CD14-positive monocyte (primary cell): ENCODE measurements around the gene ORMDL2. TPM values are rescaled to one million over a fixed set of nuclear protein-coding genes. Genes with fewer than 3 reads are reported as not detected.

Source experiments
- DNase-seq, 3 donors: peaks; one replicate each; pipeline ENCODE4 v3.0.0-alpha.2; 2011 to 2022
- H2AFZ ChIP-seq: 2 replicates; pipeline ENCODE4 v1.6.0; 2012; ENCODE audit warnings: mild to moderate bottlenecking, low read depth, low read length, inconsistent platforms; ENCODE audit not compliant: insufficient read depth, poor library complexity, severe bottlenecking
- H3K27ac ChIP-seq, 2 donors: 1 replicate in 1 of 2; 2 replicates in 1 of 2; pipeline ENCODE4 v1.5.1; 2012 to 2013; ENCODE audit warnings: low read length in 2 of 2, control low read depth in 1 of 2, inconsistent platforms in 1 of 2, low read depth in 1 of 2, mild to moderate bottlenecking in 1 of 2
- H3K27me3 ChIP-seq, 2 donors: one replicate each; pipeline versions ENCODE4 v1.6.0 to v1.6.1; 2011 to 2013; ENCODE audit warnings: low read length in 2 of 2; ENCODE audit not compliant: control insufficient read depth in 2 of 2, insufficient read depth in 2 of 2
- H3K36me3 ChIP-seq, 2 donors: replicated peaks in 1 of 2; 1 replicate in 1 of 2; 2 replicates in 1 of 2; pipeline versions ENCODE4 v1.5.1 to v1.6.1; 2012 to 2013; ENCODE audit warnings: low read length in 2 of 2, control low read depth in 1 of 2, inconsistent platforms in 1 of 2, mild to moderate bottlenecking in 1 of 2; ENCODE audit not compliant: insufficient read depth in 2 of 2, control insufficient read depth in 1 of 2
- H3K4me1 ChIP-seq, 2 donors: 1 replicate in 1 of 2; 2 replicates in 1 of 2; pipeline versions ENCODE4 v1.5.1 to v1.6.1; 2012 to 2013; ENCODE audit warnings: low read length in 2 of 2, control low read depth in 1 of 2, inconsistent platforms in 1 of 2, mild to moderate bottlenecking in 1 of 2, moderate library complexity in 1 of 2; ENCODE audit not compliant: insufficient read depth in 2 of 2, control insufficient read depth in 1 of 2
- H3K4me2 ChIP-seq: replicated peaks from 2 replicates; pipeline ENCODE3; 2012; ENCODE audit warnings: low read length, moderate library complexity, mild to moderate bottlenecking; ENCODE audit not compliant: poor library complexity, severe bottlenecking; ENCODE audit errors: extremely low read depth
- H3K4me3 ChIP-seq, 3 experiments: fragments of 200-600 bp in 1 of 3; sonication (generic) in 1 of 3; replicated peaks in 1 of 3; 1 replicate in 2 of 3; 2 replicates in 1 of 3; pipeline ENCODE4 v1.5.1; 2011 to 2013; ENCODE audit warnings: low read length in 3 of 3, mild to moderate bottlenecking in 3 of 3, control low read depth in 2 of 3, low read depth in 2 of 3, inconsistent platforms in 1 of 3, moderate library complexity in 1 of 3
- H3K79me2 ChIP-seq: 2 replicates; pipeline ENCODE4 v1.6.0; 2012; ENCODE audit warnings: mild to moderate bottlenecking, control low read depth, inconsistent platforms, low read length, moderate library complexity; ENCODE audit not compliant: insufficient read depth
- H3K9ac ChIP-seq: 2 replicates; pipeline ENCODE4 v1.6.0; 2017; ENCODE audit warnings: low read length, mild to moderate bottlenecking; ENCODE audit not compliant: insufficient read depth, poor library complexity, severe bottlenecking
- H3K9me3 ChIP-seq, 2 donors: replicated peaks in 1 of 2; 1 replicate in 1 of 2; 2 replicates in 1 of 2; pipeline versions ENCODE4 v1.5.1 to v1.6.1; 2012 to 2013; ENCODE audit warnings: low read length in 2 of 2, control low read depth in 1 of 2; ENCODE audit not compliant: control insufficient read depth in 1 of 2, insufficient read depth in 1 of 2
- H4K20me1 ChIP-seq: 2 replicates; pipeline ENCODE4 v1.6.0; 2012; ENCODE audit warnings: mild to moderate bottlenecking, low read length, control low read depth, moderate library complexity; ENCODE audit not compliant: insufficient read depth
- H3K27ac Mint-ChIP-seq, 7 donors: one replicate each; pipeline ENCODE4 v1.8.0; 2020; ENCODE audit warnings: mild to moderate bottlenecking in 7 of 7, mixed read lengths in 7 of 7, moderate library complexity in 6 of 7, inconsistent platforms in 2 of 7
- H3K27me3 Mint-ChIP-seq, 3 donors: one replicate each; pipeline ENCODE4 v1.8.0; 2021 to 2022; ENCODE audit warnings: low read depth in 3 of 3, mild to moderate bottlenecking in 3 of 3, mixed read lengths in 3 of 3, moderate library complexity in 3 of 3, inconsistent platforms in 1 of 3
- H3K36me3 Mint-ChIP-seq, 2 donors: one replicate each; pipeline ENCODE4 v1.8.0; 2020; ENCODE audit warnings: mixed read lengths in 2 of 2, inconsistent platforms in 1 of 2, mild to moderate bottlenecking in 1 of 2
- H3K4me1 Mint-ChIP-seq: one replicate; pipeline ENCODE4 v1.8.0; 2020; ENCODE audit warnings: mild to moderate bottlenecking, mixed read lengths
- H3K4me3 Mint-ChIP-seq, 2 donors: one replicate each; pipeline ENCODE4 v1.8.0; 2020; ENCODE audit warnings: mild to moderate bottlenecking in 2 of 2, mixed read lengths in 2 of 2, moderate library complexity in 1 of 2
- H3K9me3 Mint-ChIP-seq, 7 donors: one replicate each; pipeline ENCODE4 v1.8.0; 2020 to 2022; ENCODE audit warnings: mixed read lengths in 7 of 7, mild to moderate bottlenecking in 6 of 7, moderate library complexity in 6 of 7, inconsistent platforms in 2 of 7
- WGBS: methylation state at CpG from one replicate; pipeline ENCODE4 v1.1.5; 2013; ENCODE audit warnings: missing lambda C conversion rate; ENCODE audit not compliant: insufficient coverage; 5-methylcytosine and 5-hydroxymethylcytosine counted together
- intact Hi-C, 2 donors: fragments of 100-400 bp; cut with micrococcal nuclease; formaldehyde crosslinking; loops; one replicate each; pipeline versions ENCODE4 v1.15.0 to v1.15.1; 2023
- polyA plus RNA-seq, 3 donors: library from polyadenylated mRNA; depleted of rRNA in 1 of 3; unstranded in 2 of 3; stranded (reverse) in 1 of 3; fragments of 300-500 nt in 2 of 3; fragments of >200 nt in 1 of 3; fragmentation: Illumina TruSeq in 2 of 3; gene quantifications; 1 replicate in 2 of 3; 2 replicates in 1 of 3; pipeline ENCODE4 v1.2.3, GENCODE V29; 2012 to 2021
- TF ChIP-seq, protein P1 (sequence below): fragments of 200-600 bp; IDR thresholded peaks from one replicate; pipeline ENCODE4 v1.8.0; 2022; ENCODE audit warnings: antibody characterized with exemption, mild to moderate bottlenecking

Gene ORMDL2
- polyA plus RNA-seq, 3 donors: 15.5 to 140 (median 137) TPM

DNA sequence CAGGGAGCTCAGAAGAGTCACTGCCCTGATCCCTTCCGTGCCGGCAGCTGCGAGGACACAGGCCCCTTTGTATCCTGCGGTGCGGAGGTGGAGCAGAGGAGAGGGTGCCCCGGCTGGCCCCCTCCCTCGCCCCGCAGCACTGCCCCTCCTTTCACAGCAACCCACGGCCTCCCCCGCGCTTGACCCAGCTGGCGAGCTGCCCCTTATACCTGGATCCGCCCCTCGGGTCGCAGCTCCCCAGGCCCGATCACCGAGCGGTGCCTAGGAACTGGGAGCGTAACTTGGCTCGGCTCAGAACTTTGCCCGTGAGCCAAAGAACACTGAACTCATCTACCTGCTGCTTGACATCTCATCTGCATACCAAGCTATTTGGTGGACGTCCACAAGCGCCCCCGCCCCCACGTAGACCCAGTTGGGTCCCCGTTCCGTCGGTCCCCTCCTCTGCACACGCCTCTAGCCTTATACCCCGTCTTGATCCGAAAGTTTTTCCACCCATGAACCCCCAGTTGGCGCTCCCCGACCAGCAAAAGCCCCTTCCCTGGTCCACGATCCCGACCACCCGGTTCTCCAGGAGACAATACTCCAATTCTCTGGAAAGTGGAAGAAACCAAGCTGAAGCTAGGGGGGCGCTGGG lies 12.2 kb downstream of the ORMDL2 start:
- peak overlapping the region; percentile 96 for H3K4me3 Mint-ChIP-seq
- peaks cover 47 to 54% of the 10 kb centered on the region in 2 donors for H3K4me1 ChIP-seq

More for the DNA sequence above, 12.2 kb downstream of the ORMDL2 start:
- peak in 1 of 3 donors; percentile 11 for DNase-seq
- 1% methylated on average over 30 of the region's 37 CpGs for whole genome bisulfite sequencing
- no peaks in the 10 kb centered on the region for H4K20me1 ChIP-seq
- peak overlapping the region; percentile 86 for H3K4me2 ChIP-seq
- peak overlapping the region; percentile 81 for H3K9ac ChIP-seq
- intact Hi-C loops: loop anchor here (1.0 to 10.0 kb wide), 4 partner anchors 13 to 285 kb away; partner anchors contain the start of genes PYM1 (in 1 of the 2), RPL41 (in 1 of the 2), SARNP (in 1 of the 2) and ZC3H10 (in 1 of the 2)
- H3K4me1 Mint-ChIP-seq: peaks cover 52% of the 10 kb centered on the region
- no peaks in the 10 kb centered on the region for H3K9me3 ChIP-seq
- H2AFZ ChIP-seq: peak overlapping the region; percentile 93
- TF ChIP-seq, protein P1, sequence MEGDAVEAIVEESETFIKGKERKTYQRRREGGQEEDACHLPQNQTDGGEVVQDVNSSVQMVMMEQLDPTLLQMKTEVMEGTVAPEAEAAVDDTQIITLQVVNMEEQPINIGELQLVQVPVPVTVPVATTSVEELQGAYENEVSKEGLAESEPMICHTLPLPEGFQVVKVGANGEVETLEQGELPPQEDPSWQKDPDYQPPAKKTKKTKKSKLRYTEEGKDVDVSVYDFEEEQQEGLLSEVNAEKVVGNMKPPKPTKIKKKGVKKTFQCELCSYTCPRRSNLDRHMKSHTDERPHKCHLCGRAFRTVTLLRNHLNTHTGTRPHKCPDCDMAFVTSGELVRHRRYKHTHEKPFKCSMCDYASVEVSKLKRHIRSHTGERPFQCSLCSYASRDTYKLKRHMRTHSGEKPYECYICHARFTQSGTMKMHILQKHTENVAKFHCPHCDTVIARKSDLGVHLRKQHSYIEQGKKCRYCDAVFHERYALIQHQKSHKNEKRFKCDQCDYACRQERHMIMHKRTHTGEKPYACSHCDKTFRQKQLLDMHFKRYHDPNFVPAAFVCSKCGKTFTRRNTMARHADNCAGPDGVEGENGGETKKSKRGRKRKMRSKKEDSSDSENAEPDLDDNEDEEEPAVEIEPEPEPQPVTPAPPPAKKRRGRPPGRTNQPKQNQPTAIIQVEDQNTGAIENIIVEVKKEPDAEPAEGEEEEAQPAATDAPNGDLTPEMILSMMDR: no peak
- H3K27me3 Mint-ChIP-seq: peaks cover 0 to 2% (median 0%) of the 10 kb centered on the region in 3 donors
- peaks cover 50% of the 10 kb centered on the region for H3K79me2 ChIP-seq
- no peaks in the 10 kb centered on the region for H3K36me3 ChIP-seq
- peaks cover 5 to 8% of the 10 kb centered on the region in 2 donors for H3K36me3 Mint-ChIP-seq
- H3K27ac ChIP-seq: peak overlapping the region; percentile 73 to 87
- no peaks in the 10 kb centered on the region for H3K27me3 ChIP-seq
- no peaks in the 10 kb centered on the region for H3K9me3 Mint-ChIP-seq
- peak overlapping the region; percentile 80 to 97 (median 89) for H3K4me3 ChIP-seq
- H3K27ac Mint-ChIP-seq: peak overlapping the region; percentile 89 to 96 (median 94)
